AG09319 (cell line): Measurements from ENCODE around the gene FRAS1.

ENCODE experiments used
- DNase-seq: peaks from one replicate; pipeline ENCODE4 v3.0.0-alpha.2; 2010; ENCODE audit warnings: low read depth; ENCODE audit errors: extremely low read depth
- TF ChIP-seq, protein P1 (sequence below): IDR thresholded peaks from 2 replicates; pipeline ENCODE4 v1.5.1; 2011; ENCODE audit warnings: low read depth, mild to moderate bottlenecking, inconsistent platforms, low read length, moderate library complexity

The FRAS1 gene

DNA sequence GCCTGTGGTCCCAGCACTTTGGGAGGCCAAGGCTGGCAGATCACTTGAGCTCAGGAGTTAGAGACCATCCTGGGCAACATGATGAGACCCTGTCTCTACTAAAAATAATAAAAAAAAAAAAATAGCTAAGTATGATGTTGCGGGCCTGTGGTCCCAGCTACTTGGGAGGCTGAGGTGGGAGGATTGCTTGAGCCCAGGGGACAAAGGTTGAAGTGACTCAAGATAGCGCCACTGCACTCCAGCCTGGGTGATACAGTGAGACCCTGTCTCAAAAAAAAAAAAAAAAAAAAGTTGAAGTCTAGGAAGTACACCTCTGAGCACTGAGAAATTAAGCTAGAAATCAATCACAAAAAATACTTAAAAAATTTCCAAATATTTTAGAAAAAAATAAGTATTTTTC lies 86.5 kb downstream of the FRAS1 start:
- DNase-seq, result no peak
- TF ChIP-seq, protein P1, sequence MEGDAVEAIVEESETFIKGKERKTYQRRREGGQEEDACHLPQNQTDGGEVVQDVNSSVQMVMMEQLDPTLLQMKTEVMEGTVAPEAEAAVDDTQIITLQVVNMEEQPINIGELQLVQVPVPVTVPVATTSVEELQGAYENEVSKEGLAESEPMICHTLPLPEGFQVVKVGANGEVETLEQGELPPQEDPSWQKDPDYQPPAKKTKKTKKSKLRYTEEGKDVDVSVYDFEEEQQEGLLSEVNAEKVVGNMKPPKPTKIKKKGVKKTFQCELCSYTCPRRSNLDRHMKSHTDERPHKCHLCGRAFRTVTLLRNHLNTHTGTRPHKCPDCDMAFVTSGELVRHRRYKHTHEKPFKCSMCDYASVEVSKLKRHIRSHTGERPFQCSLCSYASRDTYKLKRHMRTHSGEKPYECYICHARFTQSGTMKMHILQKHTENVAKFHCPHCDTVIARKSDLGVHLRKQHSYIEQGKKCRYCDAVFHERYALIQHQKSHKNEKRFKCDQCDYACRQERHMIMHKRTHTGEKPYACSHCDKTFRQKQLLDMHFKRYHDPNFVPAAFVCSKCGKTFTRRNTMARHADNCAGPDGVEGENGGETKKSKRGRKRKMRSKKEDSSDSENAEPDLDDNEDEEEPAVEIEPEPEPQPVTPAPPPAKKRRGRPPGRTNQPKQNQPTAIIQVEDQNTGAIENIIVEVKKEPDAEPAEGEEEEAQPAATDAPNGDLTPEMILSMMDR, result no peak

DNA sequence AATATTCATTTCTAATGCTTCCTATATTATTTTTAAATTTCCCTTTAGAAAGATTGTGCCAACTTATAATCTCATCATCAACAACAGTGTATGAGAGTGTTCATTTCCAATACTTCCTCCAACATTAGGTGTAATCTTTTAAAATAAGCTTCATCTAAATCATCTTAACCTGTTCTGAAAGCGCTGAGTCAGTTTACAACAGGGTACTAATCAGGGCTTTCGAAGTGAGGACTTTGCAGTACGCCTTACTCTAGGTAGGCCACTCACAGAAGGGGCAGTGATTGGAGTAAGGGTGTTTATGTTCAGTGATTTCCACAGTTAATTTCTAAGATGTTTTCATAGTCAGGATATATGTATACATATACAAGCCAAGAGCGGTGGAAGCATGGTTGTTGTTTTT lies 87.9 kb downstream of the FRAS1 start:
- DNase-seq, result no peak
- TF ChIP-seq, protein P1, result no peak

DNA sequence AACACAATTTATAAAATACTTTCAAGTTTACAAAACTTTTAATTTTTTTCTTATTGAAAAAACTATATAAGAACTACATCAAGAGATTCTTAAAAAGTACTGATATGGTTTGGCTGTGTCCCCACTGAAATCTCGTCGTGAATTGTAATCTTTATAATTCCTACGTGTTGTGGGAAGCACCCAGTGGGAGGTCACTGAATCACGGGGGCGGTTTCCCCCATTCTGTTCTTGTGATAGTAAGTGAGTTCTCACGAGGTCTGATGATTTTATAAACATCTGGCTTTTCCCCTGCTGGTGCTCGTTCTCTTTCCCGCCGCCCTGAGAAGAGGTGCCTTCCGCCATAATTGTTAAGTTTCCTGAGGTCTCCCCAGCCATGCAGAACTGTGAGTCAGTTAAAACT lies 88.5 kb downstream of the FRAS1 start:
- DNase-seq, result no peak
- TF ChIP-seq, protein P1, result no peak

GRCh38 chr4:78149751-78150542 lies 92.8 kb downstream of the FRAS1 start:
- TF ChIP-seq, protein P1, result no peak
- no peak for DNase-seq

DNA sequence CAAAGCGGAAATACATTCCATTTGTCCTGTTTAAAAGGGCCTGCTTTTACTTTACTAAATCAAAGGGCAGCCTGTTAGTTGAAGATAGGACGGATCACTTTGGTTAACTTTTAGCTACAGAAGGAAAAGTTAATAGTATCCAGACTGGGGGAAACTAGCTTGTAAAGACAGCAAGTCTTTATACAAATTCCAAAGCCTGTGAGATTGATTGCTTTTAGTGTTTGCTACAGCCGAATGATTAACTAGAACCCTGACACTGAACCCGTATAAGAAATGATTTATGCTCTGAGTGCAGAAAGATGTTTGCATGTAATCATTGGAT lies 93.4 kb downstream of the FRAS1 start:
- TF ChIP-seq, protein P1, result no peak

GRCh38 chr4:78152795-78153194 lies 95.7 kb downstream of the FRAS1 start:
- no peak for DNase-seq
- TF ChIP-seq, protein P1, result no peak

More for the DNA sequence above, 93.4 kb downstream of the FRAS1 start:
- no peak for DNase-seq

- DNase-seq, result no peak
- TF ChIP-seq, protein P1, result no peak
Measured at GRCh38 chr4:78154972-78155590, 98.0 kb downstream of the FRAS1 start.
